WTC11 (cell line): Measurements from ENCODE around the gene NOL4L.

Experiments used
- TF ChIP-seq, protein P1 (sequence below): sonication (generic); formaldehyde crosslinking; conservative IDR thresholded peaks from 2 replicates; pipeline ENCODE4 v1.8.1; 2022; ENCODE audit warnings: mild to moderate bottlenecking, missing genetic modification reagents
- TF ChIP-seq, protein P2 (sequence below): fragments of 200-600 bp; IDR thresholded peaks from 2 replicates; pipeline ENCODE4 v1.8.0; 2022; ENCODE audit warnings: antibody characterized with exemption

DNA sequence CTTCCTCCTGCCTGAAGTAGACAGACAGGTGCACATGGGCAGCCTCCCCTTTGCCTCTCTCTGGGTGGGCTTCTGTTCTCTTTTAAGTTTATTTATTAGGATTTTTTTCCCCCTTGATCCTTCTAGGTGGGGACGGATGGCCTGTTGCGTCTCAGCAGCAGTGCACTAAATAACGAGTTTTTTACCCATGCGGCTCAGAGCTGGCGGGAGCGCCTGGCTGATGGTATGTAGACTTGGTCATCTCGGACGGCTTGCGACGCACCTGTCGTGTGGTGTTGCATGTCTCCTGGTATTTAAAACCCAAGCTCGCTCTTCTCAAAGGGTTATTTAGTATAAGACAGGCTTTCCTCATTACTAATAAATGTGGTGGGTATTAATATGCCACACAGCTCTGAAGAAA lies 153.7 kb downstream of the NOL4L start:
- TF ChIP-seq, protein P1, sequence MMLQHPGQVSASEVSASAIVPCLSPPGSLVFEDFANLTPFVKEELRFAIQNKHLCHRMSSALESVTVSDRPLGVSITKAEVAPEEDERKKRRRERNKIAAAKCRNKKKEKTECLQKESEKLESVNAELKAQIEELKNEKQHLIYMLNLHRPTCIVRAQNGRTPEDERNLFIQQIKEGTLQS (CRISPR knock-in tag), result no peak
- TF ChIP-seq, protein P2, sequence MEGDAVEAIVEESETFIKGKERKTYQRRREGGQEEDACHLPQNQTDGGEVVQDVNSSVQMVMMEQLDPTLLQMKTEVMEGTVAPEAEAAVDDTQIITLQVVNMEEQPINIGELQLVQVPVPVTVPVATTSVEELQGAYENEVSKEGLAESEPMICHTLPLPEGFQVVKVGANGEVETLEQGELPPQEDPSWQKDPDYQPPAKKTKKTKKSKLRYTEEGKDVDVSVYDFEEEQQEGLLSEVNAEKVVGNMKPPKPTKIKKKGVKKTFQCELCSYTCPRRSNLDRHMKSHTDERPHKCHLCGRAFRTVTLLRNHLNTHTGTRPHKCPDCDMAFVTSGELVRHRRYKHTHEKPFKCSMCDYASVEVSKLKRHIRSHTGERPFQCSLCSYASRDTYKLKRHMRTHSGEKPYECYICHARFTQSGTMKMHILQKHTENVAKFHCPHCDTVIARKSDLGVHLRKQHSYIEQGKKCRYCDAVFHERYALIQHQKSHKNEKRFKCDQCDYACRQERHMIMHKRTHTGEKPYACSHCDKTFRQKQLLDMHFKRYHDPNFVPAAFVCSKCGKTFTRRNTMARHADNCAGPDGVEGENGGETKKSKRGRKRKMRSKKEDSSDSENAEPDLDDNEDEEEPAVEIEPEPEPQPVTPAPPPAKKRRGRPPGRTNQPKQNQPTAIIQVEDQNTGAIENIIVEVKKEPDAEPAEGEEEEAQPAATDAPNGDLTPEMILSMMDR, result no peak
